BLaER1 treated with 17β-estradiol and CSF1 and Interleukin-3, amounts not matched to agents 10 nM and 100 nM (cell line): Measurements from ENCODE around the gene C18orf32.
"Not testable (repeated sequence)": the region's sequence is repeated elsewhere in the genome, so short reads cannot be mapped to it uniquely, and the experiment has no call there.

ENCODE experiments used
- H3K27ac ChIP-seq, 11 experiments: shearing (Covaris generic); formaldehyde crosslinking; 2 replicates each; pipeline ENCODE4 v1.8.1; 2022
- H3K27me3 ChIP-seq, 11 experiments: shearing (Covaris generic); formaldehyde crosslinking; 2 replicates each; pipeline ENCODE4 v1.8.1; 2022
- H3K36me3 ChIP-seq, 11 experiments: shearing (Covaris generic); formaldehyde crosslinking; 2 replicates each; pipeline ENCODE4 v1.8.1; 2022
- H3K4me1 ChIP-seq, 10 experiments: shearing (Covaris generic); formaldehyde crosslinking; 2 replicates each; pipeline ENCODE4 v1.8.1; 2022
- H3K4me2 ChIP-seq, 11 experiments: shearing (Covaris generic); formaldehyde crosslinking; 2 replicates each; pipeline ENCODE4 v1.8.1; 2022
- H3K4me3 ChIP-seq, 10 experiments: shearing (Covaris generic); formaldehyde crosslinking; 2 replicates each; pipeline ENCODE4 v1.8.1; 2022
- H3K9ac ChIP-seq, 11 experiments: shearing (Covaris generic); formaldehyde crosslinking; 2 replicates each; pipeline ENCODE4 v1.8.1; 2022
- H3K9me3 ChIP-seq, 11 experiments: shearing (Covaris generic); formaldehyde crosslinking; replicated peaks in 1 of 11; 2 replicates each; pipeline ENCODE4 v1.8.1; 2022
- H4K20me1 ChIP-seq, 11 experiments: shearing (Covaris generic); formaldehyde crosslinking; 2 replicates each; pipeline ENCODE4 v1.8.1; 2022
- Cebpa-rat ChIP-seq, 11 experiments: shearing (Covaris generic); IDR thresholded peaks; 2 replicates each; pipeline ENCODE4 v1.8.1; 2022

C18orf32 gene

DNA sequence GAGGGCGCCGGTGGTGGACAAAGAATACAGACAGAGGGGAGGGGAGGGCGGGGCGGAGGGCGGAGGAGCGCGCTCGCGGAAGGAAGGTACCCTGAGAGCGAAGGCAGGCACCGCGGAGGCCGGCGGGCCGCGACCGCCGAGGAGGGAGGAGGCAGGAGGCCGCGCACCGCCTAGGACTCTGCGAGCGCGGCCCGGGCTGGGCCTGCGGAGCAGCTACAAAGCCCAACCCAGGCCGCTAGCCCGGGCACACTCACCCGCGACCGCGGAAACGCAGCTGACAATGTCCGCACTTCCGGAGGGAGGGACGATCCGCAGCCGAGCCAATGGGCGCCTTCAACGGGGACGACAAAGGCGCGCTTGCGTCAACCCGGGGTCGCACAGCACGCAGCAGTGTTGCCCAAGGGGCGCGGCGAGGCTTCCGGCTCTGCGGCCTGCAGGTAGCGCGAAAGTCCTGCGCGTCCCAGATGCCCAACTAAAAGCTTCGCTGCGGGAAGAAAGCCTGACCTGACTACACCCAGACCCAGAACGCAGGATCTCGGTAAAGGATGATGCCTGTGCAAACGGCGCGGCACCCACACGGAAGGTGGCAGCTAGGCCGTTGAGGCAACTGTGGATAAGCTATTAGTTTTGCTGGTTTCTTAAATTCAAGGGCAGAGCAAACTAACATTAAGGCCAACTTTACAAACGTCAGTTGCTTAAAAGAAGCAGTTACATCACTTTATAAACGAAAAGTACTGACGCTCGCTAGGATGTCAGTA lies at the start of gene C18orf32:
TSS of gene C18orf32 (minus strand) at position 282 of the 758 bp plus-strand sequence. CDS start 3,486 bp downstream, outside the sequence.
- Histone ChIP-seq H3K36me3 (peaks cover 56 to 73% (median 61%) of the 10 kb centered on the region in 11 experiments), H3K4me3 (peak within 1 kb of the TSS; percentile 65 to 77 (median 68)), H3K4me2 (peak within 1 kb of the TSS; percentile 83 to 96 (median 90)), H3K9ac (peak within 1 kb of the TSS; percentile 80 to 99 (median 87)), H3K9me3 (no peaks in the 10 kb centered on the region), H3K27ac (peak within 1 kb of the TSS; percentile 75 to 92 (median 80)), H3K4me1 (peaks cover 48 to 70% (median 57%) of the 10 kb centered on the region in 10 experiments), H3K27me3 (no peaks in the 10 kb centered on the region), H4K20me1 (peaks cover 25 to 49% (median 46%) of the 10 kb centered on the region in 11 experiments; a peak in 21 of 22 replicates)
- TF ChIP-seq Cebpa-rat (IDR thresholded peaks at IDR 0.05): peak in 6 of 11 experiments; percentile 12 to 79 (median 49); a peak in 8 of 22 replicates

DNA sequence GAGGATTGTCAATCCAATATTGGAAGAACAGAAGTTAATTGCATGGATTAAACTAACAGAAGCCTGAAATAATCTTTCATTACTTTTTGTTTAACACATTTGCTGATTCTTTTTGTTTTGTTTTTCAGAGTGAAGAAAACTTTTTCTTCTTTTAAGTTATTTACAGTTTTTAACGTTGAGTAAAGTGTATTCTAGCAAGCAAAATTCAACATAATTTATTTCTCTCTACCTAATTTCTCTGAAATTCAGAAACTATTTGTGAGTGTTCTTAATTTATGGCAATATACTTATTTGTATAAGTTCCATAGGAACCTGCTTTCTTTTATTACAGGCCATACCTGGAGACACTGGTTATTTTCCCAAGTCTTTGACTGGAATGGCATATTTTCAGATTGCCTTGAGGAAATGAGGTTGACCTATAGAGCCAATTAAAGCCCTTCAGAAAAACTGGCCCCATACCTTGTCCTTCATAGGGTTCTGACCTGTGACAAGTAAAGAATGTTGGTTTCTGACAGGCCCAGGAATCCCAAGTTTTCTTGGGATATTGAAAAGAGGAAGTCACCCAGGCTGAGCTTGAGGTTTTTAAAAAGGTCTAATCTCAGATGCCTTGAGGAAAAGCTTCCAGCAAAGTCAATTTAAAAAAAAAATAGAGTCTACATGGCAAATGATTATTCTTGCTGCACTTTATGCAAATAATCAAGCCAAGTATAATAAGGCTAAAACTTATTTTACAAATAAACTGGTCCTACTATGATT lies 48.0 kb upstream of the C18orf32 start:
- peaks cover 10 to 27% (median 18%) of the 10 kb centered on the region in 11 experiments; a peak in 18 of 22 replicates for H3K9me3 ChIP-seq
- no peaks in the 10 kb centered on the region for H3K36me3 ChIP-seq
- H3K9ac ChIP-seq: no peak overlapping the region
- TF ChIP-seq Cebpa-rat (IDR thresholded peaks at IDR 0.05): no peak
- peaks cover 0 to 8% (median 3%) of the 10 kb centered on the region in 10 experiments; a peak in 7 of 20 replicates for H3K4me1 ChIP-seq
- H3K4me2 ChIP-seq: no peak overlapping the region
- no peaks in the 10 kb centered on the region for H4K20me1 ChIP-seq
- no peak overlapping the region for H3K27ac ChIP-seq
- H3K27me3 ChIP-seq: no peaks in the 10 kb centered on the region
- no peak overlapping the region for H3K4me3 ChIP-seq

DNA sequence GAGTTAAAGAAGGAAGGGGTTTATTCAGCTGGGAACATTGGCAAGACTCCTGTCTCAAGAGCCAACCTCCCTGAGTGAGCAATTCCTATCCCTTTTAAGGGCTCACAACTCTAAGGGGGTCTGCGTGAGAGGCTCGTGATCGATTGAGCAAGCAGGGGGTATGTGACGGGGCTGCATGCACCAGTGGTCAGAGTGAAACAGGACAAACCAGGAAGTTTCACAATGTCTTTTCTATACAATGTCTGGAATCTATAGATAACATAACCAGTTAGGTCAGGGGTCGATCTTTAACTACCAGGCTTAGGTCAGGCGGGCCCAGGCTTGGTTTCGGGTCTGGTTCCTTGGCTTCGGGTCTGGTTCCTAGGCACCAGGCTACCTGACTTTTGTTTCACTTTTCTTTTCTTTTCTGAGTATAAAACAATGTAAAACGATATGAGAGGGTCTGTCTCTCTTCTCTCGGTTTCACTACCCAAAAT lies 44.7 kb upstream of the C18orf32 start:
- 0 out of 22 replicates have a peak, but pooled peaks of 1 of the 11 experiments have one; percentile 29 for TF ChIP-seq Cebpa-rat (IDR thresholded peaks at IDR 0.05)
- Histone ChIP-seq H3K4me2 (peak overlapping the region in 8 of 11 experiments; percentile 3 to 59 (median 32); a peak in 12 of 22 replicates), H3K9ac (no peak overlapping the region), H3K27ac (peak overlapping the region in 4 of 11 experiments; percentile 24 to 58 (median 37); a peak in 4 of 22 replicates), H3K9me3 (peaks cover 10 to 27% (median 18%) of the 10 kb centered on the region in 11 experiments; a peak in 18 of 22 replicates), H3K36me3 (no peaks in the 10 kb centered on the region), H3K4me1 (peaks cover 0 to 8% (median 3%) of the 10 kb centered on the region in 10 experiments; a peak in 7 of 20 replicates), H3K27me3 (no peaks in the 10 kb centered on the region), H3K4me3 (no peak overlapping the region), H4K20me1 (no peaks in the 10 kb centered on the region)

DNA sequence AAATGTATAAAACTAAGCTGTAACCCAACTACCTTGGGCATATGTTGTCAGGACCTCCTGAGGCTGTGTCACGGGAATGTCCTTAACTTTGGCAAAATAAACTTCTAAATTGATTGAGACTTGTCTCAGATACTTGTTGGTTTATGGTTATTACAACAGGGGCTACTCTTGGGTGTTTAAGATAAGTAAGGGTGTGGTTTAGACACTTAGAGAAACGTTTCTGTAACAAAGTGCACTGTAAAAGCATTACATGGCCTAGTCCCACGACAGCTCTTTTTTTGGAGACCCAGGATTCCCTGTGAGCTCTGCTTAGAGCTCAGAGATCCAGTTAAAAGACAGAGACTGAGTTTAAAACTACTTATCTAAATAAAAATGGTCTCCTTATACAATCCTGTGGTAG lies 42.6 kb upstream of the C18orf32 start:
- Histone ChIP-seq H3K4me2 (no peak overlapping the region), H3K4me1 (peaks cover 0 to 8% (median 3%) of the 10 kb centered on the region in 10 experiments; a peak in 7 of 20 replicates), H3K9me3 (peaks cover 2 to 19% (median 11%) of the 10 kb centered on the region in 11 experiments; a peak in 18 of 22 replicates), H3K36me3 (no peaks in the 10 kb centered on the region), H4K20me1 (no peaks in the 10 kb centered on the region), H3K9ac (no peak overlapping the region), H3K27me3 (no peaks in the 10 kb centered on the region), H3K27ac (no peak overlapping the region), H3K4me3 (no peak overlapping the region)
- TF ChIP-seq Cebpa-rat (IDR thresholded peaks at IDR 0.05): no peak

DNA sequence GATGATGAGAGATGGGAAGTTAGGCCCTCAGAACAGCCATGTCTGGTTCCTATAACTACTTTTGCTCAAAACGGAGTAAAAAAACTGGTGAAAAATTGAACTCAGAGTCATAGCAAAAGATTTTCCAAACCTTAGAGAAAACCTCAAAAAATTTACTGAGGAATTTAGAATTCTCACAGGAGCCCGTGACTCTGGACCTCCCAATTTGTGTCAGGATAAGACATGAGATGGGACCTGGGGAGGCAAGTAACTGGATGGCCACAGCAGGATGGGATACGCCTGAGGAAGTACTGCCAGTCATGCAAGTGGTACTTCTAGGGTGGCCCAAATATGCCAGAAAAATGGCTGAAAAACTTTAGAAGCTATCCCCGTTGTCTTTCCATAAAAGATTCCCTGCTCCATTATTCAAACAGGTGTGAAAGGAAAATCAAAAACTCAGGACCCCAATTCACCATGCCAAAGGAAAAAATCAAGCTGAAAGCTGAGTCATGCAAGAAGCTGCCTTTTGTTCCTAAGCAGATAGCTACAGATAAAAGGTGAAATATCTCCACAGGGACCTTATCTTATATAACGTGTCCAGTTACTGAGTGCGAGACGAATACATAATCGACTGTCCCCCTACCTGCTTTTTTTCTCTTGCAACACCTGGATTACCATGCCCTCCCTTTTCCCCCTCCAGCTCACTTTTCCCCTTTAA lies 40.7 kb upstream of the C18orf32 start:
- no peaks in the 10 kb centered on the region for H4K20me1 ChIP-seq
- H3K36me3 ChIP-seq: no peaks in the 10 kb centered on the region
- H3K4me1 ChIP-seq: peaks cover 0 to 8% (median 3%) of the 10 kb centered on the region in 10 experiments; a peak in 7 of 20 replicates
- no peak for TF ChIP-seq Cebpa-rat (IDR thresholded peaks at IDR 0.05)
- H3K9me3 ChIP-seq: peaks cover 0 to under 1% (median 0%) of the 10 kb centered on the region in 11 experiments; a peak in 3 of 22 replicates
- no peak overlapping the region for H3K4me2 ChIP-seq
- H3K27ac ChIP-seq: no peak overlapping the region
- no peaks in the 10 kb centered on the region for H3K27me3 ChIP-seq
- no peak overlapping the region for H3K4me3 ChIP-seq
- H3K9ac ChIP-seq: no peak overlapping the region

DNA sequence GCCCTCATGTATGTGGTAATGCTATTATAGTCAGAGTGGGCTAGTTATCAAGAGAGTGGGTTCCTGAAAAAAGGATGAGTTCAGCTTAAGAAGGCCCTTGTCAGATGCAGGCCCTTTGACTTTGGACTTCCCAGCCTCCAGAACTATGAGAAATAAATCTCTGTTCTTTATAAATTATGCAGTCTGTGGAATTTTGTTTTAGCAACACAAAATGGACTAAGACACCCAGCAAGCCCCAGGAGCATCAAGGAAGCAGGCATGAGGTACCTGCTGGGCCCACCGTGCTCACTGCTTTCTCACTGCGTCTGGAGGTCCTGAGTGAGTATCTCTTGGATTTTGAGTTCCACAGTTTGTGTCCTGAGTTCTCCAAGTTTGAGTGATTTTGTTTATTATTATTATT lies 38.9 kb upstream of the C18orf32 start:
- H3K4me2 ChIP-seq: no peak overlapping the region
- no peaks in the 10 kb centered on the region for H3K4me1 ChIP-seq
- H3K9ac ChIP-seq: no peak overlapping the region
- no peak for TF ChIP-seq Cebpa-rat (IDR thresholded peaks at IDR 0.05)
- H3K27me3 ChIP-seq: no peaks in the 10 kb centered on the region
- H3K27ac ChIP-seq: no peak overlapping the region
- no peak overlapping the region for H3K4me3 ChIP-seq
- H4K20me1 ChIP-seq: no peaks in the 10 kb centered on the region
- no peaks in the 10 kb centered on the region for H3K36me3 ChIP-seq
- no peaks in the 10 kb centered on the region; a peak in 1 of 22 replicates for H3K9me3 ChIP-seq

DNA sequence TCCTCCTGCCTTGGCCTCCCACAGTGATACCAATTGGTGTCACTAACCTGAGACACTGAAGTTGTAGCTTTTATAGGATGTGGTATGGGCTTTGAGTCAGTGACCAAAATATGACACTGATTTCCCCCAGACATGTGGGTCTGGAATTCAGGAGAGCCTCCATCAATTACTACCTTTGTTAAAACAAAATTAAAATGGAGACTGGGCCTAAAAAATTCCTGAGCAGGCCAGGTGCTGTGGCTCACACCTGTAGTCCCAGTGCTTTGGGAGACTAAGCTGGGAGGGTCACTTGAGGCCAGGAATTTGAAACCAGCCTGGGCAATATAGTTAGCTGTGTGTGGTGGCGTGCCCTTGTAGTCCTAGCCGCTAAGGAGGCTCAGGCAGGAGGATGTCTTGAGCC lies 37.9 kb upstream of the C18orf32 start:
- H3K4me1 ChIP-seq: no peaks in the 10 kb centered on the region
- no peak overlapping the region for H3K27ac ChIP-seq
- H4K20me1 ChIP-seq: no peaks in the 10 kb centered on the region
- H3K27me3 ChIP-seq: no peaks in the 10 kb centered on the region
- H3K4me3 ChIP-seq: no peak overlapping the region
- no peak overlapping the region for H3K4me2 ChIP-seq
- H3K9ac ChIP-seq: no peak overlapping the region
- no peak for TF ChIP-seq Cebpa-rat (IDR thresholded peaks at IDR 0.05)
- no peaks in the 10 kb centered on the region for H3K36me3 ChIP-seq
- H3K9me3 ChIP-seq: no peaks in the 10 kb centered on the region

DNA sequence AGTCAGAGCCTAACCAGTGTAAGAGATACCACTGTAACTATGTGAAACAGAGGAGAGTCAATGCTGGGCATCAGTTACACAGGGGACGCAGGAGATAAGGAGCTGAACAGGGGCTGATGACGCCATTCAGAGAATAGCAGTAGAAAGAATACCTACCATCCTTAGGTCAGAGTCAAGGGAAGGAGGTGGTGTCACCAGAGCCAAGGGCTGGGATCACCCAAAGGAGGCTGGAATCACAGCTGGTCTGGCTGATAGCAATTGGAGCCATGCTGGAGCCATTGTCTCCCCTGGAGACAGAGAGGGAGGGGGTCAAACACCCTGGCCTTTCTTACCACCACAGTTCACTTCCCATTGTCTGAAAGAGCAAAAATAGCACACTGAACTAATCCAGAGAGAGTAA lies 37.3 kb upstream of the C18orf32 start:
- Histone ChIP-seq H3K4me2 (no peak overlapping the region), H3K27ac (no peak overlapping the region), H3K9me3 (no peaks in the 10 kb centered on the region), H3K4me1 (no peaks in the 10 kb centered on the region), H3K4me3 (no peak overlapping the region), H3K36me3 (no peaks in the 10 kb centered on the region), H3K9ac (no peak overlapping the region), H4K20me1 (no peaks in the 10 kb centered on the region), H3K27me3 (no peaks in the 10 kb centered on the region)
- TF ChIP-seq Cebpa-rat (IDR thresholded peaks at IDR 0.05): no peak

DNA sequence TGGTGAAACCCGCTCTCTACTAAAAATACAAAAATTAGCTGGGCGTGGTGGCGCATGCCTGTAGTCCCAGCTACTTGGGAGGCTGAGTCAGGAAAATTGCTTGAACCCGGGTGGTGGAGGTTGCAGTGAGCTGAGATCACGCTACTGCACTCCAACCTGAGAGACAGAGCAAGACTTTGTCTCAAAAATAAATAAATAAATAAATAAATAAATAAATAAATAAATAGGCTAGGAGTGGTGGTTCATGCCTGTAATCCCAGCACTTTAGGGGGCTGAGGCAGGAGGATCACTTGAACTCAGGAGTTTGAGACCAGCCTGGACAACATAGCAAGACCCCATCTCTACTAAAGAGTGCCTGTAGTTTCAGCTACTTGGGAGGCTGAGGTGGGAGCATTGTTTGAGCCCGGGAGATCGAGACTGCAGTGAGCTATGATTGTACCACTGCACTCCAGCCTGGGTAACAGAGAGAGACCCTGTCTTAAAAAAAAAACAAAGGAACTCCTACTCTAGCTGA lies 36.6 kb upstream of the C18orf32 start:
- not testable (repeated sequence) for H3K4me2 ChIP-seq, H3K36me3 ChIP-seq, H4K20me1 ChIP-seq, H3K27me3 ChIP-seq, H3K9me3 ChIP-seq, H3K9ac ChIP-seq, H3K4me3 ChIP-seq, H3K4me1 ChIP-seq, H3K27ac ChIP-seq
